Upper lobe of left lung (tissue), 6 donors: ENCODE results near the gene KRI1. TPM values are rescaled to one million over a fixed set of nuclear protein-coding genes. Genes with fewer than 3 reads are reported as not detected.

Experiments
- ATAC-seq, 2 donors: fragments of 200-7000 bp; cut with Tn5 transposase; one replicate each; pipeline ENCODE4 v1.9.1; 2022; ENCODE audit warnings: mild to moderate bottlenecking in 2 of 2, moderate library complexity in 2 of 2; ENCODE audit not compliant: low FRiP score in 2 of 2
- DNase-seq, 2 donors: peaks; one replicate each; pipeline ENCODE4 v3.0.0-alpha.2; 2019 to 2020
- H3K27ac ChIP-seq, 4 donors: fragments of 200-600 bp; sonication (generic); one replicate each; pipeline ENCODE4 v1.5.1; 2016 to 2019
- H3K27me3 ChIP-seq, 4 donors: fragments of 200-600 bp; sonication (generic); one replicate each; pipeline ENCODE4 v1.5.1; 2017 to 2019
- H3K36me3 ChIP-seq, 4 donors: fragments of 200-600 bp; sonication (generic); one replicate each; pipeline ENCODE4 v1.5.1; 2016 to 2019
- H3K4me1 ChIP-seq, 4 donors: fragments of 200-600 bp; sonication (generic); one replicate each; pipeline ENCODE4 v1.5.1; 2018 to 2019
- H3K4me3 ChIP-seq, 4 donors: fragments of 200-600 bp; sonication (generic); one replicate each; pipeline ENCODE4 v1.5.1; 2017 to 2019; ENCODE audit warnings: mild to moderate bottlenecking in 2 of 4, moderate library complexity in 1 of 4
- H3K9me3 ChIP-seq, 4 donors: fragments of 200-600 bp; sonication (generic); one replicate each; pipeline ENCODE4 v1.5.1; 2018 to 2019
- CTCF ChIP-seq, 6 experiments: fragments of 450-650 bp in 4 of 6; fragments of 200-600 bp in 2 of 6; sonication (generic) in 2 of 6; IDR thresholded peaks; one replicate each; pipeline ENCODE4 v1.5.1; 2016 to 2019; ENCODE audit warnings: antibody characterized with exemption in 6 of 6
- EP300 ChIP-seq, 4 donors: sonication (generic); formaldehyde crosslinking; IDR thresholded peaks; one replicate each; pipeline ENCODE4 v1.5.1; 2017; ENCODE audit warnings: antibody characterized with exemption in 4 of 4, control low read depth in 2 of 4
- POLR2A ChIP-seq, 4 donors: fragments of 450-650 bp; IDR thresholded peaks; one replicate each; pipeline ENCODE4 v1.5.1; 2016 to 2017; ENCODE audit warnings: antibody characterized with exemption in 4 of 4, mild to moderate bottlenecking in 2 of 4
- POLR2AphosphoS5 ChIP-seq, 2 donors: sonication (generic); formaldehyde crosslinking; IDR thresholded peaks; one replicate each; pipeline ENCODE4 v1.5.1; 2017; ENCODE audit warnings: antibody characterized with exemption in 2 of 2
- WGBS, 2 donors: methylation state at CpG; one replicate each; pipeline ENCODE4 v1.1.5; 2017 to 2018; 5-methylcytosine and 5-hydroxymethylcytosine counted together
- total RNA-seq, 6 donors: library from RNA; depleted of rRNA in 4 of 6; stranded (reverse); fragments of >200 nt in 4 of 6; gene quantifications; one replicate each; pipeline versions ENCODE4 v1.1.0 to v1.2.1, GENCODE V29; 2016 to 2021
- donor health status: DM: no; HTN: no; CAD: no; lungs with moderate emphysema.
- donor health status: DM: no; HTN: yes; CAD: no; lungs with severe emphysema.

KRI1 gene
- total RNA-seq = 10 to 100 TPM; 13.1 to 74.4 (median 24.5) TPM

GRCh38 chr19:10565567-10566407 is at the start of gene KRI1:
TSS of gene KRI1 (minus strand) at chr19:10566010. CDS start at chr19:10565999, 11 bp downstream.
- peaks cover 0 to 13% (median 6%) of the 10 kb centered on the region in 4 donors for H3K36me3 ChIP-seq
- peak; percentile 99 for DNase-seq
- H3K4me1 ChIP-seq = peaks cover 33 to 42% (median 40%) of the 10 kb centered on the region in 4 donors
- ATAC-seq = peak; percentile 91 to 93
- no peaks in the 10 kb centered on the region for H3K9me3 ChIP-seq
- H3K27me3 ChIP-seq = no peaks in the 10 kb centered on the region
- WGBS, 2 donors = 0% methylated on average over 16 to 52 of the region's 94 CpGs
- peak within 1 kb of the TSS; percentile 69 to 96 (median 86) for H3K4me3 ChIP-seq
- TF ChIP-seq CTCF (IDR thresholded peaks at IDR 0.05) (peak; percentile 27 to 96 (median 74)), POLR2AphosphoS5 (IDR thresholded peaks at IDR 0.05) (peak; percentile 84 to 92), POLR2A (IDR thresholded peaks at IDR 0.05) (peak in 3 of 4 donors; percentile 43 to 92 (median 88)), EP300 (IDR thresholded peaks at IDR 0.05) (peak in 3 of 4 donors; percentile 23 to 84 (median 70))
- peak within 1 kb of the TSS; percentile 84 to 95 (median 92) for H3K27ac ChIP-seq

GRCh38 chr19:10612499-10613119 is 46.8 kb upstream of the KRI1 start:
- H3K27me3 ChIP-seq = no peaks in the 10 kb centered on the region
- H3K27ac ChIP-seq = peak overlapping the region; percentile 68 to 88 (median 74)
- H3K4me1 ChIP-seq = peaks cover 45 to 69% (median 58%) of the 10 kb centered on the region in 4 donors
- peak overlapping the region in 1 of 4 donors; percentile 10 for H3K4me3 ChIP-seq
- H3K36me3 ChIP-seq = no peaks in the 10 kb centered on the region
- ATAC-seq (peak; percentile 68 to 93), DNase-seq (peak; percentile 85 to 90)
- WGBS, 2 donors = 28 to 46% methylated on average over 14 to 15 of the region's 15 CpGs
- no peaks in the 10 kb centered on the region for H3K9me3 ChIP-seq
- TF ChIP-seq EP300 (IDR thresholded peaks at IDR 0.05) = peak in 1 of 4 donors; percentile 82
- TF ChIP-seq POLR2AphosphoS5 (IDR thresholded peaks at IDR 0.05) = peak; percentile 75 to 84
- peak in 1 of 4 donors; percentile 34 for TF ChIP-seq POLR2A (IDR thresholded peaks at IDR 0.05)
- TF ChIP-seq CTCF (IDR thresholded peaks at IDR 0.05) = no peak

- Histone ChIP-seq H3K27ac (peak overlapping the region; percentile 68 to 88 (median 74)), H3K27me3 (no peaks in the 10 kb centered on the region), H3K36me3 (no peaks in the 10 kb centered on the region), H3K4me3 (no peak overlapping the region), H3K4me1 (peaks cover 38 to 63% (median 57%) of the 10 kb centered on the region in 4 donors), H3K9me3 (no peaks in the 10 kb centered on the region)
- 83 to 84% methylated on average over 5 of the region's 5 CpGs for WGBS, 2 donors
- DNase-seq (no peak), ATAC-seq (no peak)
- TF ChIP-seq POLR2A (IDR thresholded peaks at IDR 0.05) (no peak), CTCF (IDR thresholded peaks at IDR 0.05) (no peak), POLR2AphosphoS5 (IDR thresholded peaks at IDR 0.05) (no peak), EP300 (IDR thresholded peaks at IDR 0.05) (no peak)
Measured at GRCh38 chr19:10611907-10612306, 46.1 kb upstream of the KRI1 start.

- Histone ChIP-seq H3K4me1 (peaks cover 32 to 46% (median 43%) of the 10 kb centered on the region in 4 donors), H3K4me3 (peak overlapping the region in 3 of 4 donors; percentile 72 to 99 (median 99)), H3K36me3 (no peaks in the 10 kb centered on the region), H3K9me3 (no peaks in the 10 kb centered on the region), H3K27me3 (no peaks in the 10 kb centered on the region), H3K27ac (peak overlapping the region; percentile 90 to 98 (median 95))
- TF ChIP-seq CTCF (IDR thresholded peaks at IDR 0.05) (no peak), POLR2AphosphoS5 (IDR thresholded peaks at IDR 0.05) (peak; percentile 54 to 61), EP300 (IDR thresholded peaks at IDR 0.05) (no peak)
- WGBS, 2 donors = 45 to 48% methylated on average over 6 to 9 of the region's 9 CpGs
- ATAC-seq = peak in 1 of 2 donors; percentile 34
- peak in 1 of 2 donors; percentile 54 for DNase-seq
Measured at GRCh38 chr19:10604460-10604980, 38.7 kb upstream of the KRI1 start.
